ENCODE data around the gene DMAC1.

The DMAC1 gene, protein sequence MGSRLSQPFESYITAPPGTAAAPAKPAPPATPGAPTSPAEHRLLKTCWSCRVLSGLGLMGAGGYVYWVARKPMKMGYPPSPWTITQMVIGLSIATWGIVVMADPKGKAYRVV
- total RNA-seq, result 14.5 to 36.3 (median 24.5) reads per million in 3 experiments

DNA sequence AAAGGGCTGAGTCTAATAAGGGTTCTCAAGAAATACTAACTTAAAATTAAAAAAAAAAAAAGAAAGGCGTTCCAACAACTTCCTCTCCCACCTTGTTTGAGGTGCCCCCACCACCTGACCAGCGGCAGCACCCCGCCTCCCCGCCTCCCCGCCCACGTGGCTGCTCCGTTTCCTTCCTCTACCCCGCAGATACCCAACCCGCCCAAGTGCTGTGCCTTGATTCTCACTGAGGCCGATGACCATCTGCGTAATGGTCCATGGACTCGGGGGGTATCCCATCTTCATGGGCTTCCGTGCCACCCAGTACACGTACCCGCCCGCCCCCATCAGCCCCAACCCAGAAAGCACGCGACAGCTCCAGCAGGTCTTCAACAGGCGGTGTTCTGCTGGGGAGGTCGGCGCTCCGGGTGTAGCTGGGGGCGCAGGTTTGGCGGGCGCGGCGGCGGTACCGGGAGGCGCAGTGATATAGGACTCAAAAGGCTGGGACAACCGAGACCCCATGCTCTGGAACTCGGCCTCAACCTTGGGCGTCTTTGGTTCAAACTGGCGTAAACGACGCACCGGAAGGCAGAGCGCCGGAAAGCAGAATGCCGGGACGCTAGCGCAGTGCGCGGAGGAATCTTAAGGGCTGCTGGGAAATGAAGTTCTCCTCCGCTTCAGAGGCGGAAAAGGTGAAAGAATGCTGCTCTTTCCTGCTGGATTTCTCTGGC lies at the start of gene DMAC1:
DMAC1 (minus strand) TSS at position 545 of the 710 bp plus-strand sequence; CDS start at position 501, 44 bp downstream.
- peak; percentile 73 for DNase-seq

DNA sequence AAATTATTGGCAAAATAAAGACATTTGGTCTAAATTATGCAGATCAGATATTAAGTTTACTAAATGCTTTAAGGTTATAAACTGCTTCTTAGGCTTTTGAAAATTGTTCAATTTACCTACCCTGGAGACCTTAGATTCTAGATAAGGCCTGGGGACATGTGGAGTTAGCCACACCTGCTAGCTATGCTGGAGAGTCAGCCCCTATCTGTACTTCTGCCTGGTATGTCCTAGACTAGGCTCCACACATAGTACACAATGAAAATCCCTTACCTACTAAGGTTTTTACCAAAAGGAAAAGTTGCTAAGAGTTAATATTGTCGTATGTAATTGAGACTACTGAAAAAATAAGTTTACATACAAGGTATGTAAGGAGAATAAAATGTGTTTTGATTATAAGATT lies 49.8 kb upstream of the DMAC1 start:
- no peak for DNase-seq

DNA sequence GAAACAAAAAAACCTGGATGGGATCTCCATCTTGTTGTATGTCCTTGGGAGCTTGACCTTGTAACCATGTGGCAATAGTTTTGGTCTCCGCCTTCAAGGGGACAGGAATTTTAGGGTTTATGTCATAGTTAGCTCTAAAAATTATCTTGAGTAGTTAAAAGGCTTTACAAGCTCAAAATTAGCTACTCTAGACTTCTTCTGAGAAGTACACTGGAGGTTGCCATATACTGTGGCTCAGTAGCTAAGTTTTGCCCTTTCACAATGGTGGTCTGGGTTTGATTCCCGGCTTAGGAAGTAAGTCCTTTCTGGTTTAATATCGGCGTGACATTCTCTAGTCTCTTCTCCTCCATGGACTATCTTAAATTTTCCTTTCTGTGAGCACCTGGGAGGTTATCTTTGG lies 48.9 kb upstream of the DMAC1 start:
- DNase-seq, result no peak

DNA sequence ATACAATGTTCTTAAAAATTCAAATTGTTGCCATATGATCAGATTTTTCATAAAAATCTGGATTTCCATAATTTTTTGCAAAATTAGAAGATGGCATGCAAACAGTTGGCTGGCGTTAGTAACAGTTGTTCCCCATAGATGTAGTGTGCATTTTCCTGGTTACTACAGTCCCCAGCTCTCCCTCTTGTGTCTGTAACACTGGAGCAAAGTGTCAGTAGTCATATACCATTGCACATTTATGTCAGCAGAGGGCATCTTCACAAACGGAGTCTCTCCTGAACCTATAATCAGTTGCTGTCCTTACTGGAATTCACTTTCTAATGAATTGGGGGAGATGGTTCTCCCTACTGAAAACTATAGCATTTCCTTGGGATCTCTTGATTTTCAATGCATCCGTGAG lies 44.7 kb upstream of the DMAC1 start:
- DNase-seq, result peak; percentile 17

DNA sequence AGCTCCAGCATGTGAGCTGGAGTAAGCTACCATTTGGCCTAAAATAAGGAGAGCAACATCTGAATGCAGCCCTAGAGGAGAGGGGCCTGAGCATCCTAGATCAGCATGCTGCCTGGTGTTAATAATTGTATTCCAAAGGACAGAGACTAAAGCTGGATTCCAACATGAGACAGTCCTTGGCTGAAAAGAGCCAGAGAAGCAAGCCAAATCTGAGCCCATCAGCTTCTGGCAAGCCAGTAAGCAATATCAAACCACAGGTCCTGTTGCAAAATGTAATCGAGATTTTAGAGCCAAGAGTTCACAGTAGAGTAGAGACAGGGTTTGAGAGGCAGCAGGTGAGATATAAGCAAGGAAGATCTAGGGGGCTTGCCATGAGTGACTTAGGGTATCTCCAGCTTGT lies 42.3 kb upstream of the DMAC1 start:
- no peak for DNase-seq

DNA sequence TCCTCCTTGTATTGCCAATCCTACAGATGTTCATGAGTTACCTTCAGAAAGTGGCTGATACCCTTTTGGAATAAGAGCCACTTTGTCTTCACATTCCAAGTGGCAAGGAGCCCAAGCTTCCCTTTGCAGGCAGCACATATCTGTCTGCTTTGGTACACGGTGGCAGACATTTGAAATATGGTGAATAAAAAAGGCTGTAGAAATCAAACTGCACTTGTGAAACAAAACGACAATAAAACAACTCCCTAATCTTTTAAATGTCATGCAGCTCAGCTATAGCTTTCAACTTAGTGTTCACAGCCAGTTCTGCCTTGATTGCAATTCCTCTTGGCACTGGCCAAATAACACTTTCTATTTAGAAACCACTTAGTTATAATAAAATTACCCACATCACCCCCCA lies 35.0 kb upstream of the DMAC1 start:
- no peak for DNase-seq

DNA sequence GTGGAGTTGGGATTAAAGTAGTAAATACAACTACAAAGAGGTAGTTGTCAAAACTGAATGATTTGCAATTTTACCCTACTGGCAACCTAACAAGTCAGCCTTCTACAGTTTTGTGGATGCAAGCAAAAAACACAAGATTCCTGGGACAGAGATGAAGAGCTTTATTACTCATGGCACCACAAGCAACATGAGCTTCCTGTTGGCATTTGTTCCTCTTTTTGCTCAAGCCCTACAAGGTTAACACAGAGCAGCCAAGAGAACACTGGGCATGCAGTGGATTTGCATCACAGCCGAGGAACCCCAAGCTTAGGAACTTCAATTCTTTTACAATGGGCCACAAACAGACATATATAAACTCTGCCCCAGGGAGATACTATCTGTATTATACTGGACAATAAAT lies 28.8 kb upstream of the DMAC1 start:
- DNase-seq, result no peak

DNA sequence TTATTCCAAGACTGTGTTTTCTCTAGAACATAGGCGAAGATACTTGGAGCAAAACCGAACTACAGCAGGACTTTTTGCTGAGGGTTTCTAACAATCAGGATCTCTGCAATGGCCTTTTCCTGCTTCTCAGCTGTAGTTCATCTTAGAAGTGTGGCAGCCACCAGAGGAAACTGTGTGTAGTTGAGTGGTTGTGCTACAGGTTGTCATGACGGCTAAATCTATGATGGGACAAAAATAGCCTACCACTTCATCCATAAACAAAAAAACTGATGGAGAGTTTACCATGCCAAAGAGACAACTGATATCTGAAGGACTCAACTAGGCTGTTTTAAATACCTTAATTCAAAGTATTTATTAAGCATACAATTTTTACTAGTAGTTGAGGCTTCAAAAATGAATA lies 28.2 kb upstream of the DMAC1 start:
- DNase-seq, result no peak

DNA sequence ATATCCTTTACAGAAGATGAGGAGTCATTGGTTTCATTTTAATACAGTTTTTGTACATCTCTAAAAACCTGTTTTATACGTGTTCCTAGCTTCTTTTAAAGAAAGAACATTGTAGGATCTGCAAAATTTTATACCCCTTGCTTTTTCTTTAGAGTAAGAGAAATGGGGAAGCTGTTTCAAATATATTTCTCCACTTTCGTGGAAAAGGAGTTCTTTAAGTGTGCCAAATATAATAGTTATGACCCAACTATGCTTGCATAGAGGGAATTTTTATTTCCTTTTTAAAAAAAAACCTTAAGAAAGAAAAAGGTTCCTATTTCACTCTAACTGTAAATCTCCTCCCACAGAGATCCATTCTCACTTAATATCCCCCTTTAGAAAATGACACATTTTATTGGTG lies 27.5 kb upstream of the DMAC1 start:
- no peak for DNase-seq

DNA sequence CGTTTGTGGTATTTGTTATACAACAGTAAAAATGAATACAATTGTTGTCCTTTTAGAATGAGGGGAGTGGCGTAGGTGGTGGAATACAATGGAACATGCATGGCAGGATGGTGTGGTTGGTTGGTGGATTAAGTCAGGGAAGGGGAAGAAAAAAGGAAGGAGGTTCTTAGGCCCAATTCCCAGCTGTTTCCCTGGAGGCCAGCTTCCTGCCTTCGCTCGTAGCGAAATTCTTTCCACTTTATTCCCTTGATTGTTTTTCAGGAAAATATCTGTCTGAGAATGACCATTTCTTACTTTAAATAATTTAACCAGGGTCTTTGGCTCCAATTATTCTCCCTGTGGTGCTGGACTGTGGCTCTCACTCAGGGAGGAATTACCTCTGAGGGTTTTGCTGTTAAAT lies 24.1 kb upstream of the DMAC1 start:
- DNase-seq, result no peak

DNA sequence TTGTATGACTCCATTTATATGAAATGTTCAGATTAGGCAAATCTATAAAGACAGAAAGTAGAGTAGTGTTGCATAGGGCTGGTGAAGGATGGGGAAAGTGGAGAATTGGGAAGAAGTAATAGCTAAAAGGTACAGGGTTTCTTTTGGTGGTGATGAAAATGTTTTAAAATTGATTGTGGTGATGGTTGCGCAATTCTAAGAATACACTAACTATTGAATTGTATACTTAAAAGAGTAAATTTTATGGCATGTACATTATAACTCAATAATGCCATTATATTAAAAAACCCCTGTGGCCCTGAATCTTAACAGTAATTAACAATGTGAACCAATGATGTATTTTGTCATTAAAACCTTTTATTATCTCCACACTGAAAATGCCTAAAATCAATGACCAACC lies 20.4 kb upstream of the DMAC1 start:
- no peak for DNase-seq

DNA sequence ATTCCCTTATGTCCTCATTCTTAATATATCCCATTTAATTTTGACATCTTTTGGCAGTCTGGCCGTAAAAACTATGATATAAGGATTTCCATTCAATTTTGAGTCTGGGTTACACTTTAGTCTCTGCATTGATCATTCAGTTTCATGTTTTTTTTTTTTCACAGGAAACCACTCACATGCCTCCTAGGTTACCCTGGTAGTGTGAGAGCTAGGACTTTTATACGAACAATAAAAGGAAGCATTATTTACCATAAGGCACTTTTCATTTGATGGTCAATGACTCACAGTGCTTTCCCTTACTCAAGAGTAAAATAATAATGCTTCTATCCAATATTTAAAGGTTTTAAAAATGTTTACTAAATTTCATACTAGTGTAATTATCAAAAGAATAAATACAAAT lies 16.4 kb upstream of the DMAC1 start:
- DNase-seq, result no peak

DNA sequence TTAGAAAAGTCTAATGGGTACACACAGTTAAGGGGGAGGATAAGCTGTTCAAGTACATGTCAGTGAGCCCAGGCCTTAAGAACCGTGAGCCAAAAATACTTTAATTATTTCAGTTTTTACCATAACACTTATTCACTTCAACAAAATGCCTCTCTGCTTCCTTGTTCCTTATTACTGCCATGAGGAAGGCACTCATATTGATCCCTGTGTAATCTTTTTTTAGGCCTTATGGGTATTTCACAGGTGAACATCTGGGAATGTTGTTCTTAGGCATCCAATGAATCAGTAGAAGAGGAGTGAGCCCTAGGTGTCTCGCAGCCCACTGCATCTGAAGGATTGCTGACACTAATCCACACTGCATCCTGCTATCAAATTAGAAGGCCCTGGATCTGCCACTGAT lies 13.5 kb upstream of the DMAC1 start:
- DNase-seq, result no peak

DNA sequence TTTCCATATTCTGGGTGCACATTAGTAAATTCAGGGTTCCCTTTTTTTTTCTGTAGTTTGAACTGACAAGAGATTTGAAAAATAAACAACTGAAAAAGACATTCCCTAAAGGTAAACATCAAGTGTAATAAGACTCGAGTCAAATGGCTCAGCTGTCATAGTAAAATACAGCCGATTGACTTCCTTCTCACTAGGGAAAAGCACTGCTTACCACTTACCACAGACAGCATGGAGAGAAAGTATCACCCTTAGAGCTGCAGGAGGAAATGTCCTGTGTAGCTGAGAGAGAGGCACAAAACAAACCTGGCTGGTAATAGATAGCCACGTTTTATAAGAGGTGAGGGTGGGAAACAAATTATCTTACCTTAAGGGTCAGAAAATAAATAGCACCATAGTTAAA lies 12.1 kb upstream of the DMAC1 start:
- DNase-seq, result no peak

DNA sequence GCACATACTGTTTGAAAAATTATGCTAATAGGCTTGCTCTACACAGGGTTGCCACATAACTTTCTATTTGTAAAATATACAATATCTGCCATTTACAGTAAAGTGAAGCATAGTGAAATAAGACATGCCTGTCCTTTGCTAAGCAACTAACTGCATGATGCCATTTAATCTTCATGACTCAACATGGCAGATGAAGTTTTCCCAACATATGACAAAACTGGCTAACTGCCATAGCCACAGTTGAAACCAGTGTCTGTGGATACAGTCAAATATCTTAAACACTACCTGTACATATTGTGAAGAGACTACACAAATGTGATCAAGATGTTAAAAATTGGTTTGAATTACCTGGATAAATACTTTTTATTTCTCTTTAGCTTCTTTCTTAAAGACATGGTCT lies 3.1 kb upstream of the DMAC1 start:
- DNase-seq, result no peak

DNA sequence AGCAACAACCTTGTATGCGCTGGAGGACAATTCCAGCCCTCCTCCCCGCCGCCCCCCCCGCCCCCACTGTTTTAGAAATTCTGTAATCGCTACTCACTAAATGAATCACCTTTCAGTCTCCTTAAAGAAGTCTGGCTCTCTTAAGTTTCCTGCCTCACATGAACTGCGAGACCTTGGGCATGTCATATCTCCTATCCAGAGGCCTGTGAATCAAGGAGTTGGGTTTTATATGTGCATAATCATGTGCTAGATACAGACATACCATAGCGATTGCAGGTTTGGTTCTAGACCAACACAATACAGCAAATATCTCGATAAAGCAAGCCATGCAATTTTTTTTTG lies 337 bp upstream of the DMAC1 start:
- no peak for DNase-seq

DNA sequence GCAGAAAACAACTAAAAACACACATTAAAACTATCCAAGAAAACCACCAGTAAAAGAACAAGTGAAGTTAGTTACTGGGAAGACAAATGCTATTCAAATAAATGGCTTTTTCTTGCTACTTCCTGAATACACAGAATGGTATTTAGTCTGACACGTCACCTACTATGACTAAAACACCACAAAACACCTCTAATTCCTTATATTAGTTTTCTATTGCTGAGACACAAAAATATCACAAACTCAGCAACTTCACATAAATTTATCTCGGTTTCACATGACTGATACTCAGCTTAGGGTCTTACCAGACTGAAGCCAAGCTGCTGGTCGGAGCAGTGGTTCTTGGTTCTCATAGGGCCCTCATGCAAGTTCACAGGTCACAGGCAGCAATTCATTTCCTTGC lies 5.4 kb downstream of the DMAC1 start:
- DNase-seq, result no peak

DNA sequence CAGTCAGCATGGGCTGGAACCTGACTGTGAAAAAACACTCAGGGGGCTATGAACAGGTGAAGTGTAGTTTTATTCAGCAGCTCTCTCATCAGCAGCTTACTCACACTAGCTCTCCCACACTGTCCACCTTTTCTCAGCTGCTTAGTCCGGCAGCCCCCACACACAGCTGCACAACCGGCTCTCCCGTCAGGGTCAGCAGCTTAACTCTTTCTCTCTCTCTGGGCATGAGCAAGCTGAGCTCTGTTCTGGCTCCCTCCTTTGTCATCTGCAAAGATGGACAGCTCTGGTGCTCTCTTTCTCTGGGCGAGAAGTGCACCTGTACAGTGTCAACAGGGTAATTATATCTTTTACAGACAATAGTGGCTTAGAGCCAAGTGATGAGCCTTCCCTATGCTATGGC lies 8.2 kb downstream of the DMAC1 start:
- no peak for DNase-seq

DNA sequence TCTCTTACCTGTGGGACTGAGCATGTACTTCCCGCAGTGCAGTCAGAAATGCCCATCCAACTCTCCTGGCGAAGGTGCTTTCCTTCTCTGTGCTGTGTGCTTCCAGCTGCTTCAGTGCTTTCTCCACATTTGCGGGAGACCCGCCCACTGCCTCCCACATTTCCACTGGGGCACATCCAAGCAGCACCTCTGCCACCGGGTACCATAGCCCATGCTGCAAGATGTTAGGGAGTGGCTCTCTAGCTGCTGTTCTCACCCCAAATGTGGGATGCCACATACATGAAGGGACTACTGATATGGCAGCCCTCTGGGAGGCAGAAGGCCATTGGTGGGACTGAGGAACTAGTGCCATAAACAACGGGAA lies 8.8 kb downstream of the DMAC1 start:
- DNase-seq, result no peak

DNA sequence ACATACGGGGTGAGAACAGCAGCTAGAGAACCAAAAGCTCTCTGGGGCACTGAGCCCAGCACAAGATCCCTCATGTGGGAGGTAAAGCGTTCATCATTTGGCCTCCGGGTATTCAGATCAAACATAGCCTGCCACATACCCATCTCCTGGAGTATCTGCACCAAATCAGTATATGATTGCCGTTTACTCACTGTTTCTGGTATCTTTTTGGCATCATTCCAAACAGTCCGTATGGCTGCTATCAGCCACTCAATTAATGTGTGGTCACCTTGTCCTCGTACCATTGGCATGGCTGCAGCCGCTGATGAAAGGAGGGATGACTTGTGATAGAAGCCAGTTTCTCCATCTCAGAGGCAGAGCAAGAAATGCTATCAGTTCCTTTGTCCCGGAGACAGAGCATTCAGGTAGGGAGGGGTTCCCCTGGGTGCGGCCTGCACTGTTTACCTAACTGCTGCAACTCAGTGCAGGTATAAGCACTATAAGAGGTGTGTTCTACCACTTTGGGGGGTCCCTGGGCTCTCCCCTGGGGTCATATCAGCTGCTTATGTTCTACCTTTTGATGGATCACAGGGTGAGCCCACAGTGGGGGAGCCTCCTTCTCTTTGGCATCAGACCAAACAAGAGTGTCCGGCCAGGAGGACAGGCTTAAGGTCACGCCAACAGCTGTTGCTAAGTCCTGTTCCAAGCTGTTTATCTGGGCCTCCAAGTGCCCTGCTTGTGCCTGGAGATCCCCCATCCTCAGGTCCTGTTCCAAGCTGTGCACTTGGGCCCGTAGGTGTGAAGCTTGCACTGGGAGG lies 9.4 kb downstream of the DMAC1 start:
- DNase-seq, result no peak

DNA sequence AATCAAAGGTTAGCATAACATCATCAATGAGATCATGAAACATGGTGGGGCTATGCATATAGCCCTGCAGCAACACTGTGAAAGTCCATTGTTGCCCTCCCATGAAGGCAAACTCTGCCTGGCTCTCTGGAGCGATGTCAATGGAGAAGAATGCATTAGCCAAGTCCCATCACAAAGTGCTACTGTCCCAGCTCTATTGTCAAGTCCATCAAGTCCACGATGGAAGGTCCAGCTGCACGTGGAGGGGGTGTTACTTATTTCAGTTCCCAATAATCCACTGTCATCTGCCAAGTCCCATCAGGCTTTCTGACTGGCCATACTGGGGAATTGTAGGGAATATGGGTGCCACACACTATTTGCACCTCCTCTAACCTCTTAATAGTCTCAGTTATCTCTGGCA lies 10.8 kb downstream of the DMAC1 start:
- no peak for DNase-seq

DNA sequence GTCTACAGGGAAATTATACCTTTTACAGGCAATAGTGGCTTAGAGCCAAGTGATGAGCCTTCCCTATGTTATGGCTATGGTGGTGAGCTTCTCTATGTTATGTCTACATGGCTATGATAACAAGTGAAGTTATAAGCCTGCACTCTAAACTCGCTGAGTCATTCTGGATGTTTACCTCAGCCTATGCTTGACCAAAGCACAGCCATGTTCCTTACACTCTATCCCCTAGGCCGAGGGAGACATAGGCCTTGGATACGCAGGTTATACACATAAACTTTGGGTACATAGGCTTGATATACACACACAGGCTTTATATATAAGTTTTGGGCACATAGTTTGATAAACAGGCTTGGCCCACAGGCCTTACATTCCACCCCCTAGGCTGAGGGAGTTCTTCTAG lies 13.8 kb downstream of the DMAC1 start:
- no peak for DNase-seq

DNA sequence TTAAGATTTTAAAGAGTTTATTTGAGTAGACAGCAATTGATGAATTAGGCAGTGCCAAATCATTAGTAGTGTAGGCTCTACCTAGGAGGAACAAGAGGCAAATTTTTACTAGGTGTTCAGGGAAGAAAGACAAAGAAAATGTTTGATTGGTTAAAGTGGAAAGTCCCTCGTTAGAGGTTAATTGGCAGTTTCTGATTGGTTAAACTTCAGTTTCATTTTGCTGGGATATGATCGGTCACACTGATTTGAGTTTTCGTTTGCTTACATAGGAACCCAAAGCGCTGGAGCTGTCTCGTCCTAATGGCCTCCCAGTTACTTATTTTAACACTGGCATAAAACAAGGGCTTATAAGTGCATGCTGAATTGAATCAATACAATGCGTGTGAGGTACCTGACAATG lies 15.1 kb downstream of the DMAC1 start:
- no peak for DNase-seq

DNA sequence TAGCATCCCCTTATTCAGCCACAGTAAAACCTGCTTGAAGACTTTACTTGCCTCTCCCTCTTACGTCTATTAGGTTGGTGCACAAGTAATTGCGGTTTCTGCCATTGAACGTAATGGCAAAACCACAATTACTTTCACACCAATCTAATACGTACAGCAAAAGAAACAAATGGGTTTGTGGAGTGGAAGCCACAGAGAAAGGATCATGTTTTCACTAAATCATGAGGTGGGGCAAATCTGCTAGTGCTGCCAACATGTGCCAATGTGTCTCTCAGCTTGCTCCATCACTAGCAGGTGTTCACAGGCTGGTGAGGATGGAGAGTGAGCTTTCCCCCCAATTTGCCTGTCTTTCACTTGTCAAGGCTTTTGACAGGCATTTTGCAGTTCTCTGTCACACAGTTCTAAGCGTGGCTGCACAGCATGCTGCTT lies 15.9 kb downstream of the DMAC1 start:
- no peak for DNase-seq

All from central memory CD4-positive, alpha-beta T cell (primary cell).